ENCODE data around the gene POLR3K.
"Not testable (repeated sequence)": the region's sequence is repeated elsewhere in the genome, so short reads cannot be mapped to it uniquely, and the experiment has no call there.

POLR3K gene

GRCh38 chr16:47234-47633 lies 6.2 kb downstream of the POLR3K start:
- DNase-seq (ENCODE audit: low read depth in 1 of 2, low spot score in 1 of 2), result no peak

- DNase-seq (ENCODE audit: low read depth in 1 of 2, low spot score in 1 of 2), result not testable (repeated sequence)
Observed at GRCh38 chr16:46510-46909, 6.9 kb downstream of the POLR3K start.

- DNase-seq (ENCODE audit: low read depth in 1 of 2, low spot score in 1 of 2), result no peak
Observed at GRCh38 chr16:45454-45853, 8.0 kb downstream of the POLR3K start.

GRCh38 chr16:44655-45054 lies 8.8 kb downstream of the POLR3K start:
- no peak for DNase-seq (ENCODE audit: low read depth in 1 of 2, low spot score in 1 of 2)

- no peak for DNase-seq (ENCODE audit: low read depth in 1 of 2, low spot score in 1 of 2)
Observed at GRCh38 chr16:43294-43693, 10.1 kb downstream of the POLR3K start.

- DNase-seq (ENCODE audit: low read depth in 1 of 2, low spot score in 1 of 2), result no peak
Observed at GRCh38 chr16:42691-43090, 10.7 kb downstream of the POLR3K start.

GRCh38 chr16:42069-42457 lies 11.3 kb downstream of the POLR3K start:
- no peak for DNase-seq (ENCODE audit: low read depth in 1 of 2, low spot score in 1 of 2)

GRCh38 chr16:41439-42068 lies 11.9 kb downstream of the POLR3K start:
- no peak for DNase-seq (ENCODE audit: low read depth in 1 of 2, low spot score in 1 of 2)

- DNase-seq (ENCODE audit: low read depth in 1 of 2, low spot score in 1 of 2), result peak in 1 of 2 donors; percentile 16
Observed at GRCh38 chr16:38941-39892, 14.2 kb downstream of the POLR3K start.

GRCh38 chr16:38206-38605 lies 15.2 kb downstream of the POLR3K start:
- DNase-seq (ENCODE audit: low read depth in 1 of 2, low spot score in 1 of 2), result not testable (repeated sequence)

- DNase-seq (ENCODE audit: low read depth in 1 of 2, low spot score in 1 of 2), result no peak
Observed at GRCh38 chr16:37511-37910, 15.9 kb downstream of the POLR3K start.

- no peak for DNase-seq (ENCODE audit: low read depth in 1 of 2, low spot score in 1 of 2)
Observed at GRCh38 chr16:36336-36984, 16.9 kb downstream of the POLR3K start.

- DNase-seq (ENCODE audit: low read depth in 1 of 2, low spot score in 1 of 2), result no peak
Observed at GRCh38 chr16:35678-36305, 17.6 kb downstream of the POLR3K start.

GRCh38 chr16:35011-35677 lies 18.3 kb downstream of the POLR3K start:
- DNase-seq (ENCODE audit: low read depth in 1 of 2, low spot score in 1 of 2), result no peak

- DNase-seq (ENCODE audit: low read depth in 1 of 2, low spot score in 1 of 2), result no peak
Observed at GRCh38 chr16:34648-34987, 18.8 kb downstream of the POLR3K start.

- DNase-seq (ENCODE audit: low read depth in 1 of 2, low spot score in 1 of 2), result no peak
Observed at GRCh38 chr16:33877-34647, 19.3 kb downstream of the POLR3K start.

- not testable (repeated sequence) for DNase-seq (ENCODE audit: low read depth in 1 of 2, low spot score in 1 of 2)
Observed at GRCh38 chr16:33154-33876, 20.1 kb downstream of the POLR3K start.

GRCh38 chr16:30627-31026 lies 22.8 kb downstream of the POLR3K start:
- not testable (repeated sequence) for DNase-seq (ENCODE audit: low read depth in 1 of 2, low spot score in 1 of 2)

- not testable (repeated sequence) for DNase-seq (ENCODE audit: low read depth in 1 of 2, low spot score in 1 of 2)
Observed at GRCh38 chr16:25926-26348, 27.5 kb downstream of the POLR3K start.

GRCh38 chr16:24151-24550 lies 29.3 kb downstream of the POLR3K start:
- DNase-seq (ENCODE audit: low read depth in 1 of 2, low spot score in 1 of 2), result not testable (repeated sequence)

All from activated CD4-positive, alpha-beta T cell treated with anti-CD3 and anti-CD28 coated beads, Interleukin-2, amount 50 U/mL, for 24 hours (primary cell).